ENCODE results near the gene POLQ.

- TF ChIP-seq CTCF (conservative IDR thresholded peaks at IDR 0.05; ENCODE audit: low read depth, low read length) (no peak), EZH2 (IDR thresholded peaks at IDR 0.05; ENCODE audit: borderline replicate concordance, low read depth, low read length, poor library complexity, severe bottlenecking) (no peak)
Measured at GRCh38 chr3:121520510-121520909, 25.3 kb downstream of the POLQ start.
